SHP77 treated with DMSO at 0.1 percent for 48 hours (cell line): ENCODE measurements around the gene GAPVD1.
"Not testable (repeated sequence)": the region's sequence is repeated elsewhere in the genome, so short reads cannot be mapped to it uniquely, and the experiment has no call there.

Experiments
- DNase-seq: peaks from one replicate; lab custom pipeline; 2025; lab: John Stamatoyannopoulos, UW

Gene GAPVD1

DNA sequence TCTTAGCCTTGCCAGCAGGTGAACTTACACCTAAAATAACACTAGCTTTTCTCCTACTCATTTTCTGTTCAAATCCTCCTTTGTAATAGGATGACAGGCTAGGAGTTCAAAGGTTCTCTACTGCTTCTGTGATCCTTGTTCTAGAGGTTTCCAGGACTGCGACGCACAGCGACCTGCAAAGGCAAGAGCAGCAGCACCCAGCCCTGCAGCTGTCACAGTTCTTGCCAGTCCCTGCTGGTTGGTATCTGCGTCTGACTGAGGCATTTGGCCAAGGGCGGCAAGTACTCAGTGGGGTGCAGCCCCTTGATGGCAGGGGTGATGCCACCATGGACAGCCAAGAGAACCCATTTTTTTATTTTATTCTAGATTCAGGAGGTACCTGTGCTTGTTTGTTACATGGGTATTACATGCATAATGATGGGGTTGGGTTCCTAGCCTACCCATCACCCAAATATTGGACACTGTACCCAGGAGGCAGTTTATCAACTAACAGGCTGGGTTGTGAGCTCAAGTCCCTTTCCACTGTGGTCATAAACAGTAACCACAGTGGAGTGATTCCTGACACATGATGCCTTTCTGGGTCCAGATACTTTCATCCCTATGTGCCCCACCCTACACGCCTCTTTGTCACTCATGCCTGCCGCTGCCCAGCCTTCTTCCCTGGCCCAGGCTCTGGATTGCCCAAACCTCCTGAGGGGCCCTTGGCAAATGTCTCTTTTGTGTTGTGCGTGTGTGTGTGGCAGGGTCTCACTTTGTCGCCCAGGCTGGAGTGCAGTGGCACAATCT lies 111.0 kb downstream of the GAPVD1 start:
- DNase-seq, result no peak

DNA sequence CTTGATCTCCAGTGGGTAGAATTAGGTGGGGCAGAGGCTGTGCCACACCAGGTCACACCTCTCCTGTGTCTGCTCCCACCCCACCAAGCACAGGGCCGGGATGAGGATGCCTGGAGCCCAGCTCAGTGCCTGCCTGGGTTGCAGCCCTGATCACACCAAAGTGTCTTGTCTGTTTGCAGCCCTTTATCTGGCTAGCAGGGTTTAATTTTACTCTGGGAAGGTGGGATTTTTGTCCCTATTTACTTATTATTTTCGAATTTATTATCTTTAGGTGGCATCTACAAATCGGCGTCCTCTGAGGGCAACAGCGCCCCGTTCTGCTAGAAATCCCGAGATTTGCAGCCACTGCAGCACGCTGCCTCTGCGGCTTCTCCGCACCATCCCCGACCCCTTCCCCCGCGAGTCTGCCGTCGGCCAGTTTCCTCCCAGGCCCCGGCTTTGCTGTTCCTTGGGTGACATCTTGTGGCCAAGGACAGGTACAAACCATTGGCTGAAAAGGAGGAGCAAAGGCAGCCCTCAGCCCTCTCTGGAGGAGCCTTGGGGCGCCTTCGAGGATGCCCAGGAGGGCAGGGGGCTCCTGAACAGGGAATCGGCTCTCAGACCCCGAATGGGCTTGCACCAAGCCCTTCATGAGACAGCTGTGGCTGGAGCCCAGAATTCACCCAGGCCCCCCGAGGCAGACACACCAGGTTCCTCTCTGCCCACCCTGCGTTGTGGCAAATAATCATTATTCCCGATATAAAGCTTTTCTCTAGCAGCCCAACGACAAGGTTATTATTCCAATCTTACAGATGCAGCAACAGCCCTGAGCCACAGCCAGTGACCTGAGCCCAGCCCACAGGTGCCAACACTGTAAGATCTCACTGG lies 113.0 kb downstream of the GAPVD1 start:
- peak; percentile 56 for DNase-seq

DNA sequence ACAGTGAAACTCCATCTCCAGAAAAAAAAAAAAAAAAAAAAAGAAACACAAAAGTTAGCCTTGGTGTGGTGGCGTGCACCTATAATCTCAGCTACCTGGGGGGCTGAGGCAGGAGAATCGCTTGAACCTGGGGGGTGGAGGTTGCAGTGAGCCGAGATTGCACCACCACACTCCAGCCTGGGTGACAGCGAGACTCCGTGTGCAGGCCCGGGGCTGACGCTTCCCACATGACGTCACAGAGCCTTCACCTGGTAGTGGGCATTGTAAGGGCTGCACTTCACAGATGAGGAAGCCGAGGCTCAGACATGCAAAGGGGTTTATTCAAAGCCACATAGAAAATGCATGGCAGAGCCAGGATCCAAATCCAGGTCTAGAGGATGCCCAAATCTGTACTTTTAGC lies 114.2 kb downstream of the GAPVD1 start:
- peak; percentile 21 for DNase-seq

DNA sequence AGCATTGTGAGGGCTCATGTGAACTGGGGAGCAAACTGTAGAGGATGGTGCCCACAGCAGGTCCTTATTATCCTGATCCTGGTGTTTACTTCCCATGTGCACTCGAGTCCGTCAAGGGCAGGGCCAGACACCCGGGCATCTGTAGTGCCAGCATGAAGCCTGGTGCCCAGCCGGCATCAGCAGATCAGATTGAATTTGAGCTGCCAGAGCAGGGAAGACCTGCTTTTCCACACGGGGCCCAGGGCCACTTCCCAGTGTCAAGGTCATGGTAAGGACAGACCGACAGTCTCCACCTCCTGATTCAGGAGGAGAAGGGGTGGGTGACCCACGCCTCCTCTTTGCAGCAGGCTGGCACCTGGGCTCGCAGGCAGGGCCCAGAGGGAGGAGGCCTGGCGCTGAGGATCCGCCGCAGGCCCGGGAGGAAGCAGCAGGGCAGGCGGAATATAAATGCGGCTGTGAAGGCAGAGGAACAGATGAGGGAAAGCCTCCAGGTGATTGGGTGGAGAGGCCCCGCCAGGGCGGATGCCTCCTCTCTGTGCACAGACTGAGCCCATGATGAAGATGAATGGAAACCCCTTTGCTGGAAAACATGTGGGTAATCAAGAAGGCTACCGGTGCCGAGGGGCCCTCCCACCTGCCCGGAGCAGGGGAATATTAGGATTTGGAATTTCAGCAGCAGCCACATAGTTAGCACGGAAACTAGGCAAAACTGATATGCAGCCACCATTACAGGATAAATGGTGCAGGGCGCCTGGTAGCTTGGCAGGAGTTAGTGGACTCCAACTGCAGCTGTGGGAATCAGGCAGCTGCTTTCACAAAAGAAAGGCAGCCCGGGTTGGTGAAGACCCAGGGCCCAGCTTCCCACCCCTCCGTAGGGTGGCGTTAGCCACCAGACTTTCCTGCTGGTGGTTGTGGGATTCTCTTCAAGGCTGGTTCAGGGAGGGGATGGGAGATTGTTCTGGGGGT lies 114.9 kb downstream of the GAPVD1 start:
- DNase-seq, result peak; percentile 15

DNA sequence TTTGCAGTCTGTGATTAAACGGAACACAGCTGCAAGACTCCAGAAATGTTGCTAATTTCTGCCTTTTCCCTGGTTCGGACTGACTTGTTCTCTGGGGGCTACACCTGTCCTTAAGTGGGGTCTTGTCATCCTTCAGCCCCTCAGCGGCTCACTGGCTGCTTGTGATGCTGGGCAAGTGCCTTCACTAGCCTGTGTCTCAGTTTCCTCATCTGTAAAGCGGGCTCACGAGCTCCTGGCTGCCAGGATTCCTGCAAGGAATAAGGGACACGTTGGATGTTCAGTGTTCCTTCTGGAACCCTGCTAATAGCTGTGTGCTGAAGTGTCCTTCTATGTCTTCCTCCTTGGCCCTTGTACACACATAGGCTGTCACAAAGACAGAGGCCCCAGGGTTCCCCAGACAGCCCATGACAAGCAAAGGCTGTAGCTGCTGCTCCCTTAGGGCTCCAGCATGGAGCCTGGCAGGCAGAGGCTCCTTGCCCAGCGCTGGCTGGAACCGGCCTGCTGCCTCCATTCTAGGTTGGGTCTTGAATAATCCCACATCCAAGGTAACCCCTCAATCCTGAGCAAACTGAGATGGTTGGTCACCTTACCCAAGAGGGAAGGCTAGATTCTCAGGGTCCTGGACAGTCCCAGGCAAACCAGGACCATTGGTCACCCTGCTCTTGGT lies 116.1 kb downstream of the GAPVD1 start:
- no peak for DNase-seq

DNA sequence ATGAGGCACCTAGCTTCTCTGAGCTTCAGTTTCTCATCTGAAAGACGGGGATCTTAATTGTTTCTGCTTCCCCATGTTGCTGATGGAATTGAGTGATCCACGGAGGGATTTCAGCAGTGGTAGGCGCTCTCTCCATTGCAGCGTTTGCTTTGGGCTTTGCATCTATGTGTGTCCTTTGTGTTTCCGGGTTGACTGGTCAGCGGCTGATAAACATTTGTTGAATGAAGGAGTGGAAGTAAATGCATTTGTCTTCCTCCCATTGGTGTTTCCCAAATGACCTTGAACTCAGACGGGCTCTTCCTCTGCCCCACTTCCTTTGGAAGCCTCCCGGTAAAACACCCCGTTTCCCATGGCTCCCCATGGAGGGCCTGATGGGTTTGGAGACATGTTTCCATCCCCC lies 117.2 kb downstream of the GAPVD1 start:
- DNase-seq, result no peak

DNA sequence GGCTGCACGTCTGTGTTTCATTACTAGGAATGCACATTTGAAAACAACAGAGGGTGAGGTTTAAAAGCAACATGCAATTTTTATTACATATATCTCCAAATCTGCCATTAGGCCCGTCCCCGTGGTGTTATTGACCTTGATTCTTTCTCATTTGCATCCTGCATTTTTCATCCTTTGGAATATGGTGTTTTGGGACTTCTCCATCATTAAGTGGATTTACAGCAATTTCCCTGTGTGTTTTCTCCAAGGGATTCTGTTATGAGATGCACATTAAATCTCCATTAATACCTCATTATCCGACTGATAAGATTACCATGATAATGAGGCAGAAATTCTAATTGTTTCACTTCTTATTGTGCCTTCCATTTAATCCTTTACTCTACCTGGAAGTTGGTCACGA lies 117.6 kb downstream of the GAPVD1 start:
- DNase-seq, result no peak

DNA sequence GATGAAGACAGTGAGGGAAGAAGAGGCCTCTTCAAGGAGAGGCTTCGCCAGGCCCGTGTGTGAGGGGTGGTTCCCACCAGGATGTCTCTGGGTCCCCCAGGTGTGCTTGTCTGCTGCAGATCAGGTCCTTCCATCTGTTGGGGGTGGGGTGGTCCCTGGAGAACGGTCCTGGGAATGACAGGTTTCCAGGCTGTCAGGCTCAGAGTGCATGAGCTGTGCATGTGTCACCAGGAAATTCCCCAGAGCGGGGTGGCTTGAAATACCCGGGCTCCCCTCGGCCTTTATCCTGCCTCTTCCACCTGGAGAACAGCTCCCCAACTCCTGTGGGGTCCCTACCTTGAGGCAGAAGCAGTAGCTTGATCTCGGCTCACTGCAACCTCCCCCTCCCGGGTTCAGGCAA lies 118.8 kb downstream of the GAPVD1 start:
- DNase-seq, result no peak

DNA sequence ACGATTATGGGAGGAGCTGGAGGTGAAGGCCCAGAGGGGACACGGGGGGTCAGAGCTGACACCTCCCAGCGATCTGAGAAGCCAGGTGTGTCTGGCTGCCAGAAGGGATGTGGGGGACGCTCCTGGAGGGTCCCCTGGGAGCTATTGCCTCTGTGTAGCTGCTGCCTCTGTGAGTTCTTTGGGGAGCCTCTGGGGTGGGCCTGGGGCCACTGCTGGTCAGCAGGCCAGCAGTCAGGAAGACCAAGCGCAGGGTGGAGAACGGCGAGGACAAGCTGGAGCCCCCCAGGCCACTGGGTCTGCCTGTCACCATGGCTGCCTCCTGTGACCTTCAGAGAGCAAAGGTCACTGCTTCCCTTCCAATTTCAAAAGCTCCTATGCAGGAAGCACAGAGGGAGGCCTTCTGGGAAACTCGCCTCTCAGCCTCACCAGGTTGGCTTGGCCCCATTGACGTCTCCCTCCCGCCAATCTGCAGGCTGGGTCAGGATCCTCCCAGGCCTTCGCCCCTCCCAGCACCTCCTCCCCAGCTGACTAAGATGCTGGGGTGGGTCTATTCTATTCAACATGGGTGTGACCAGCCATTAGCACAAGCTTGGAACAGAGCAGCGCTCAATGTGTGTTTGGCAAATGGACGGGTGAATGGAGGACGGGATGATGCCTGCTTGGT lies 126.4 kb downstream of the GAPVD1 start:
- DNase-seq, result no peak

DNA sequence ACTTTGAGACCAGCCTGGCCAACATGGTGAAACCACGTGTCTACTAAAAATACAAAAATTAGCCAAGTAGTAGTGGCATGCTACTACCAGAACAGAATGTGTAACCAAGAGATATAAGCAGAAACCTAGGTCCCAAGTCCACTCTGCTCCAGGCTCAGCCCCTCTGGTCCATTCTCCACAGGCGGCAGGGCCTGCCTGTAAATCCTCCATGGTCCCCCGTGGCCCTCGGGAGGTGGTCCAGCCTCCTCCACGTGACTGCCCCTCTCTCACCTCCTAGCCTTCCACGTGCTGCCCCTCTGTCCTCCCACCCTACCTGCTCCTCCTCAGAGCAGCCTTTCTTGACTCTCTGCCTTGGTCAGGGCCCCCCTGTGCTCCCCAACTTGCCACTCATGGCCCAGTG lies 127.4 kb downstream of the GAPVD1 start:
- DNase-seq, result no peak

DNA sequence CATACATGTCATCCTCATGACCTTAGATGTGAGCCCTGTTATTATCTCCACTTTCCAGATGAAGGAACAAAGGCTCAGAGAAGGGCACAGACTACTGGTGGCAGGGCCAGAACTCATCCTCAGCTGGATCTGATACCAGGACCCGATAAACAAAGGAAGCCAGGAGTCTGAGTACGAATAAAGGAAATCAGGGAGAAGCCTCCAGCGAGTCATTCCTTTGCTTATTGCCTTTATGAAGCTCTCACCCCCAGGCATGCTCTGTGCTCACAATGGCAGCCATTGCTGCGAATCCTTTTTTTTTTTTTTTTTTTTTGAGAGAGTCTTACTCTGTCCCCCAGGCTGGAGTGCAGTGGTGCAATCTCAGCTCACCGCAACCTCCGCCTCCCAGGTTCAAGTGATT lies 130.1 kb downstream of the GAPVD1 start:
- no peak for DNase-seq

DNA sequence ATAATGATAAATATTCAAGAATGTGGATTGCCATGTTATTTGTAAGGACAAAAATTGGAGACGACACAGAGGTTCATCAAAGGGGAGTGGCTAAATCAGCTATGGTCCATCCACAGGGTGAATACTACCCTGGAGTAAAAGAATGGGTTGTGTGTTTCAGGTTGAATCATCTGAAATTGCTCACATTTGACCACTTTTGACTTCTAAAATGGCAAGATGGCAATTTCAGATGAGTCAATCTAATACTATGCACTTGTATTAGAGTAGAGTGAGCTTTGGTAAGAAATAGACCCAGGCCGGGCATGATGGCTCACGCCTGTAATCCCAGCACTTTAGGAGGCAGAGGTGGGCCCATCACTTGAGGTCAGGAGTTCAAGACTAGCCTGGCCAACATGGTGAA lies 131.8 kb downstream of the GAPVD1 start:
- DNase-seq, result no peak

DNA sequence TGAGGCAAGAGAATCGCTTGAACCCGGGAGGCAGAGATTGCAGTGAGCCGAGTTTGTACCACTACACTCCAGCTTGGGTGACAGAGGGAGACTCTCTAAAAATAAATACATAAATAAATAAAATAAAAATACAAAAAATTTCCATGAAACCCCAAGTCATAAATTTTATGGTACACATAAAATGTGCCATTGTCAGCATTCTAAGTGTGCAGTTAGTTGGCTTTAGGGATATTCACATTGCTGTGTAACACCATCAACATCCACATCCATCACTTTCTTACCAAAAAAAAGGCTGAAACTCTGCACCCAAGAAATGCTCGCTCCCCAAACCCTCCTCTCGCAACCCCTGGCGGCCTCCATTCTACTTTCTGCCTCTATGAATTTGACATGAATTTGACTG lies 135.2 kb downstream of the GAPVD1 start:
- DNase-seq, result no peak

DNA sequence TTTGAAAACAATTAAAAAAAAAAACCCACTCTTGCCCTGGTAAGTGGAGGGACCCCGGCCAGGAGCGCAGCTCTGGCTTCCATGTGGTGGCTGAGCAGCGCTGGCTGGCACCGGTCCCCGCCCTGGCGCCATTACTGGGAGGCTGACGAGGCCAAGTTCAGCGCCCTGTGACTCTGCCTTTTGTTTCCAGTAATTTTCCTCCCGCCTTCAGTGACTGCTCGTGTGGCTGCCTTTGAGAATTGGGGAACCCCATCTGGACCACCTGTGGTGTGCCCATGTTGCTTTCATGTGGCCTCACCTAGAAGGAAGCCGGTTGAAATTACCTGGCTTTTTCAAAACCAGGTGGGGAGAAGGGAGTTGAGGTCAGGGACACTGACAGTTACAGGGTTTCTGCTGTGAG lies 136.1 kb downstream of the GAPVD1 start:
- DNase-seq, result no peak

DNA sequence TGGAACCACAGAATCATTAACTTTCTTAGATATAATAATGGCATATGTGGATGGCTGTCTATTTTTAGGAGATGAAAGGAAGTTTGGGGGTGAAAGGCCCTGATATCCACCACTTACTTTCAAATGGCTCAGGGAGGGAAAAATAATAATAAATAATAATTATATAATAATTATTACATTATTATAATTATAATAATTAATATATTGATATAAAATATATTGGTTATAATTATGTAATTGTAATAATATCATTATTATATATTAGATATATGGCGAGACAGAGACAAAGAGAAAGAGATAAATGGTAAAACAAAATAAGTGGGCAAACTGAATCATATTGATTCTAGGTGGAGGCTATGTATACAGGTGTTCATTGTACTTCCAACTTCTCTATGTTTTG lies 136.6 kb downstream of the GAPVD1 start:
- no peak for DNase-seq

DNA sequence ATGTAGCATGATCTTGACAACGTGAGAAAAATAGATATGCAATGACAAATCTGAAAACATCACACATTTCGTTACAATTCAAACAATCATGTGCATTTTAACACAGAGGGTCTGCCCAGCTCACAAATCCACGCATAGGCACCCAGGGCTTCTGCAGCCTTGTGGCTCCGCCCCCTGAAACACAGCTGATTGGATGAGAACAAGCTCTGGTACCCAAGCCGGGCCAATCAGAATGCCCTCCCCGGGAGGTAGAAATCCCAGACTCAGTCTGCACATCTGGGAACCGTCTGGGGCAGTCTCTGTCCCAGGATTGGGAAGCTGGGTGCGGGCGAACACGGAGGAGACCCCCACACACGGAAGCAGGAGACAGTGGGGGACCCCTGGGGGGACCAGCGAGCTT lies 137.5 kb downstream of the GAPVD1 start:
- no peak for DNase-seq

DNA sequence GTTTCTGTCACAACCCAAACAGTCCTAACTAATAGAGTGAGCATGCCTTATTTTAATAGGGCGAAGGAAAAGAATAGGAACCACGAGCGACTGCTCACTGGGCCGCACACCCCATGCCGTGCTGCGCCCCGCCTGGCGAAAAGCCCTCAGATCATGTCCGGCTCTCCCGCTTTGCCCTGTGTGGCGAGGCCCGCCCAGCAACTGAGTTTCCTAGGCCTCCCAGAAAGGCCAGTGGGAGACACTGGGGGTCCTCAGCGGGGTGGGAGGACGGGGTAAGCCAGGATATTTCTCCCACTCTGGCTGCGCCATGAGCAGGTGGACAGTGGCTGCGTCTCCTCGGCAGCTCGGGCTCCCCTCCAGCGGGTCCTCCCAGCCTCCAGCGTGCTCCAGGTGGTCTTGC lies 138.0 kb downstream of the GAPVD1 start:
- no peak for DNase-seq

DNA sequence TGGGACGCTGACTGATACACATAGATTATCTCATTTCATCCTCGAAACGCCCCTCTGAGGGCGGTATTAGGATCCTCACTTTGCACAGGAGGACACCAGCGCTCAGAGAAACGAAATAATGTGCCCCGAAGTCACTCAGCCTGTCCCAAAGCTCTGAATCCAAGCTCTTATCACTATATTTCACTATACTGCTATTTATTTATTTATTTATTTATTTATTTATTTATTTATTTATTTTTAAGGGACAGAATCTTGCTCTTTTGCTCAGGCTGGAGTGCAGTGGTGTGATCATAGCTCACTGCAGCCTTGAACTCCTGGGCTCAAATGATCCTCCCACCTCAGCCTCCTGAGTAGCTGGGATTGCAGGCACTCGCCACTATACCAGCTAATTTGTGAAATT lies 138.6 kb downstream of the GAPVD1 start:
- DNase-seq, result not testable (repeated sequence)

DNA sequence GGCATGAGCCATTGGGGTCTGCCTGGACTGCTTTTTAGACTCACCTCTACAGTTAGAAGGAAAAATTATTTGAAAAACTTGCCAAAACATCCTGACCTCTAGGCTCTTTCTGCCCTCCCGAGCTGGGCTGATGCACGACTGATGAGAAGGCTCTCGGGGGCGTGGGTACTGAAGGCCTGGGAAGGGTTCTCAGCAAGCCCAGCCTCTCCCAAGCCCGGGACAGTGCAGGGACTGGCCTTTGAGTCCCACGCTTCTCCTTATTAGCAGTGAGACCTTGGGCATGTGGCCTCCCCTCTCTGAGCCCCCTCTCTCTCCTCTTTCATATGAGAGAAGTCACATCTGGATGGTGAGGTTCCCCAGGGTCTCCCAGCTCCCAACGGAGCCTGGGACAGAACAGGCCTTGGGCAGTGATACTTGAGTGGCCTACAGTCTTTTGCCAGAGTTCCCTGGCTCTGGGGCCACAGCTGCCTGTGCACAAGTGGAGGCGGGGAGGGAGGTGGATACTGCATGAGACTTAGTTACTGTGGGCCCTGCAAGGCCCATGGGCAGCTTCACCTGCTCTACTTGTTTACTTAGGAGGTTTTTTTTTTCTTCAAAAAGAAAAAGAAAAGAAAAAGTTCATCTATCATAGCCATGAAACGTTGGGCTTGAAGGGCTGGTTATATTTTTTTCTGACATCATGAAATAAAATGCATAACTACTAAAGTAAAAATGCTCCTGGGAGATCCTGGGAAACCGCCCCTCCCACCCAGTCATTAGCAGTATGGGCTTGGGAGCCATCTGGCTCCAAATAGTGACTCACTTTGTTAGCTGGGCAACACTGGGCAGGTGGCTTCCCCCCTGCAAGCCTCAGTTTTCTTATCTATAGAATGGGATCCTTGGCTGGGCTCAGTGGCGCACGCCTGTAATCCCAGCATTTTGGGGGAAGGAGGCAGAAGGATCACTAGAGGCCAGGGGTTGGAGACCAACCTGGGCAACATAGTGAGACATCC lies 139.4 kb downstream of the GAPVD1 start:
- no peak for DNase-seq

DNA sequence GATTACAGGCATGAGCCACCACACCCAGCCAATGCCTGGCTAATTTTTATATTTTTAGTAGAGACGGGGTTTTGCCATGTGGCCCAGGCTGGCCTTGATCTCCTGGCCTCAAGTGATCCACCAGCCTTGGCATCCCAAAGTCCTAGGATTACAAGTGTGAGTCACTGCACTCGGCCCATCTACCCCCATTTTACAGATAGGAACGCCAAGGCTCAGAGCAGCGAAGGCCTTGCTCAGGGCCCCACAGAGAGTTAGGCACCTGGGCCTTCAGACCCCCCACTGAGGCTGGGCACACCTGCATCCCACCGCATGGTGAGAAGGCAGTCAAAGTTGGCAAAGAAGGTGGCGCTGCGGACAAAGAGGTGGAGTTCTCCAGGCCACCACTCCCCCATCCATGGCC lies 143.1 kb downstream of the GAPVD1 start:
- no peak for DNase-seq
